GM13977 (cell line): ENCODE measurements around the gene POU3F3.

Source experiments
- DNase-seq: peaks from one replicate; pipeline ENCODE4 v3.0.0; 2012; ENCODE audit warnings: low spot score
- CTCF ChIP-seq: IDR thresholded peaks from 2 replicates; pipeline ENCODE4 v1.5.1; 2012; ENCODE audit warnings: mild to moderate bottlenecking, control low read depth; ENCODE audit not compliant: insufficient read depth; ENCODE audit errors: extremely low read depth, missing control alignments
- in situ Hi-C: fragments of 300-500 bp; cut with MboI; formaldehyde crosslinking; loops from one replicate; pipeline ENCODE4 v1.12.0; 2022; ENCODE audit warnings: low sequenced_read_pairs, low pct_unique_long_range_greater_than_20kb, mixed read lengths, inconsistent platforms; ENCODE audit not compliant: unreplicated experiment

The POU3F3 gene

GRCh38 chr2:104840156-104840555 is 13.8 kb upstream of the POU3F3 start:
- in situ Hi-C loops: no loop called here
- no peak for DNase-seq
- no peak for TF ChIP-seq CTCF

- in situ Hi-C loops: no loop called here
- TF ChIP-seq CTCF: no peak
- DNase-seq: no peak
These were observed 12.9 kb upstream of the POU3F3 start for GRCh38 chr2:104840893-104841585.

GRCh38 chr2:104841744-104842143 is 12.2 kb upstream of the POU3F3 start:
- in situ Hi-C loops: no loop called here
- no peak for DNase-seq
- no peak for TF ChIP-seq CTCF

GRCh38 chr2:104844807-104845551 is 8.9 kb upstream of the POU3F3 start:
- TF ChIP-seq CTCF: no peak
- in situ Hi-C loops: no loop called here
- DNase-seq: peak; percentile 43

GRCh38 chr2:104845552-104845931 is 8.4 kb upstream of the POU3F3 start:
- no peak for TF ChIP-seq CTCF
- DNase-seq: no peak
- in situ Hi-C loops: no loop called here

GRCh38 chr2:104845946-104846785 is 7.7 kb upstream of the POU3F3 start:
- TF ChIP-seq CTCF: no peak
- DNase-seq: peak; percentile 16
- in situ Hi-C loops: no loop called here
